ENCODE data around the gene MFSD2B.

MFSD2B gene

GRCh38 chr2:23993736-23994269 lies 16.1 kb upstream of the MFSD2B start:
- Histone ChIP-seq H3K4me1 (ENCODE audit: insufficient read depth, poor library complexity, severe bottlenecking) (no peaks in the 10 kb centered on the region), H3K4me3 (ENCODE audit: severe bottlenecking) (no peak overlapping the region), H3K27ac (ENCODE audit: poor library complexity, severe bottlenecking) (no peak overlapping the region), H3K36me3 (ENCODE audit: low read depth) (no peaks in the 10 kb centered on the region; the same call in 1 of the 2 replicates), H3K27me3 (ENCODE audit: insufficient read depth, poor library complexity, severe bottlenecking) (no peaks in the 10 kb centered on the region), H3K9me3 (ENCODE audit: severe bottlenecking) (no peaks in the 10 kb centered on the region)
- no peak for ATAC-seq (ENCODE audit: low read depth)
- no peak for TF ChIP-seq CTCF (IDR thresholded peaks at IDR 0.05; ENCODE audit: poor library complexity, severe bottlenecking)
- no peak for DNase-seq (ENCODE audit: low spot score)

DNA sequence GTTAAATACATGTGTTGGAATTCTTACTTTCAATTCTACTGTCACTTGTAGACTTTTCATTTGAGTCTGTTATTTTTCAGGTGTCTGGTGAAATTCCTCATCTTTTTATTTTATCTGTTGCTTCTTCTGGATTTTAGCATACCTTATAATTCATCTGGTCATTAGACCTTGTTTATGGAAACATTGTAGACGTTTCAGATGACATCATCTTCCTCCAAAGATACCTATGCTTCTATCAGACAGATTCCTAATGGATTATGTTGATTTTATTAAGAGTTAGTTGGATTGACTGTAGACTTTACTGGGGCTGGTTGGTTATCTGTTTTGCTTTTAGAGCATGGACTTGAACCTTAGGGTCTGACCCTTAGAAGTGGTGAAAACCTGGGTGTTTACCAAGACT lies 15.3 kb upstream of the MFSD2B start:
- H3K9me3 ChIP-seq (ENCODE audit: severe bottlenecking): no peaks in the 10 kb centered on the region
- peaks cover under 1% of the 10 kb centered on the region; the same call in 1 of the 2 replicates for H3K36me3 ChIP-seq (ENCODE audit: low read depth)
- no peaks in the 10 kb centered on the region for H3K27me3 ChIP-seq (ENCODE audit: insufficient read depth, poor library complexity, severe bottlenecking)
- H3K4me1 ChIP-seq (ENCODE audit: insufficient read depth, poor library complexity, severe bottlenecking): no peaks in the 10 kb centered on the region
- TF ChIP-seq CTCF (IDR thresholded peaks at IDR 0.05; ENCODE audit: poor library complexity, severe bottlenecking): no peak
- DNase-seq (ENCODE audit: low spot score) (no peak), ATAC-seq (ENCODE audit: low read depth) (no peak)
- H3K27ac ChIP-seq (ENCODE audit: poor library complexity, severe bottlenecking): no peak overlapping the region
- no peak overlapping the region for H3K4me3 ChIP-seq (ENCODE audit: severe bottlenecking)

DNA sequence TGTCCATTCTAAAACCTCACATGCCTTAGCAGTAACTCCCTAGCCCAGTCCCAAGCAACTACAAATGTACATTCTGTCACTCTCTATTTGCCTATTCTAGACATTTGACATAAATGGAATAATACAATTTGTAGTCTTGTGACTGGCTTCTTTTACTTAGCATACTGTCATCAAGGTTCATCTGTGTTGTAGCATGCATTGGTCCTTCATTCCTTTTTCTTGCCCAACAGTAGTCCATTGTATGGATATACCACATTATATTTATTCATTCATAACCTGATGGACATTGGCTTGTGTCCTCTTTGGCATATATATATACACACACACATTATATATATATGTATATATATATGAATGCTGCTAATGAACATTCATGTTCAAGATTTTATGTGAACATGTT lies 2.2 kb upstream of the MFSD2B start:
- Histone ChIP-seq H3K4me3 (ENCODE audit: severe bottlenecking) (no peak overlapping the region), H3K9me3 (ENCODE audit: severe bottlenecking) (no peaks in the 10 kb centered on the region), H3K27me3 (ENCODE audit: insufficient read depth, poor library complexity, severe bottlenecking) (no peaks in the 10 kb centered on the region), H3K4me1 (ENCODE audit: insufficient read depth, poor library complexity, severe bottlenecking) (no peaks in the 10 kb centered on the region), H3K36me3 (ENCODE audit: low read depth) (no peaks in the 10 kb centered on the region), H3K27ac (ENCODE audit: poor library complexity, severe bottlenecking) (no peak overlapping the region)
- no peak for TF ChIP-seq CTCF (IDR thresholded peaks at IDR 0.05; ENCODE audit: poor library complexity, severe bottlenecking)
- DNase-seq (ENCODE audit: low spot score) (no peak), ATAC-seq (ENCODE audit: low read depth) (no peak)

DNA sequence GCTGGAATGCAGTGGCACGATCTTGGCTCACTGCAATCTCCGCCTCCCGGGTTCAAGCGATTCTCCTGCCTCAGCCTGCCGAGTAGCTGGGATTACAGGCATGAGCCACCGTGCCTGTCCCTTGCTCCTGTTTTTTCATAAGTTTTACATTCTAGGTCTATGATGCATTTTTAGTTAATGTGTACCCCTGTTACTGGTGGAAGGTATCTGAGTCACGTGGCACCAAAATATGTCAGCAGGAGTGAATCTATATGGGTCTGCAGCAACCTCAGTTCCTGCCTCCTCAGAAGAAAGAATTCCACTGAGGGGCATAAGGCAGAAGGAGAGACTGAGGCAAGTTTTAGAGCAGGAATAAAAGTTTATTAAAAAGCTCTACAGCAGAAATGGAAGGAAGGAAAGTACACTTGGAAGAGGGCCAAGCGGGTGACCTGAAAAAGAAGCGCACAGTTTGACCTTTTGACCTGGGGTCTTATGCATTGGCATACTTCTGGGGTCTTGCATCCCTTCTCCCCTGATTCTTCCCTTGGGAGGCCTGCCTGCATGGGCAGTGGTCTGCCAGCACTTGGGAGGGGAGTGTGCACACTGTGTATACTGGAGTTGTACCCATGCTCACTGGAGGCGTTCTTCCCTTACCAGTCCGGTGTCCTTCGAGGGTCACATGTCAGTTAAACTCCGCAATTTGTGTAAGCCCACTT lies 1.1 kb upstream of the MFSD2B start:
- Histone ChIP-seq H3K27ac (ENCODE audit: poor library complexity, severe bottlenecking) (no peak overlapping the region), H3K9me3 (ENCODE audit: severe bottlenecking) (no peaks in the 10 kb centered on the region), H3K4me3 (ENCODE audit: severe bottlenecking) (no peak overlapping the region), H3K36me3 (ENCODE audit: low read depth) (no peaks in the 10 kb centered on the region), H3K27me3 (ENCODE audit: insufficient read depth, poor library complexity, severe bottlenecking) (no peaks in the 10 kb centered on the region), H3K4me1 (ENCODE audit: insufficient read depth, poor library complexity, severe bottlenecking) (no peaks in the 10 kb centered on the region)
- DNase-seq (ENCODE audit: low spot score) (no peak), ATAC-seq (ENCODE audit: low read depth) (no peak)
- no peak for TF ChIP-seq CTCF (IDR thresholded peaks at IDR 0.05; ENCODE audit: poor library complexity, severe bottlenecking)

GRCh38 chr2:24009367-24009679 lies 562 bp upstream of the MFSD2B start:
- TF ChIP-seq CTCF (IDR thresholded peaks at IDR 0.05; ENCODE audit: poor library complexity, severe bottlenecking): no peak
- H3K9me3 ChIP-seq (ENCODE audit: severe bottlenecking): no peaks in the 10 kb centered on the region
- no peak for DNase-seq (ENCODE audit: low spot score)
- H3K36me3 ChIP-seq (ENCODE audit: low read depth): no peaks in the 10 kb centered on the region
- H3K4me3 ChIP-seq (ENCODE audit: severe bottlenecking): no peak overlapping the region
- no peaks in the 10 kb centered on the region for H3K27me3 ChIP-seq (ENCODE audit: insufficient read depth, poor library complexity, severe bottlenecking)
- no peak for ATAC-seq (ENCODE audit: low read depth)
- H3K4me1 ChIP-seq (ENCODE audit: insufficient read depth, poor library complexity, severe bottlenecking): peaks cover under 1% of the 10 kb centered on the region
- H3K27ac ChIP-seq (ENCODE audit: poor library complexity, severe bottlenecking): no peak overlapping the region

Measured in RWPE2 (cell line).